CD14-positive monocyte (primary cell): ENCODE results near the gene MAB21L4. TPM values are rescaled to one million over a fixed set of nuclear protein-coding genes. Genes with fewer than 3 reads are reported as not detected.

Experiments used
- DNase-seq, 3 donors: peaks; one replicate each; pipeline ENCODE4 v3.0.0-alpha.2; 2011 to 2022
- H2AFZ ChIP-seq: 2 replicates; pipeline ENCODE4 v1.6.0; 2012; ENCODE audit warnings: mild to moderate bottlenecking, low read depth, low read length, inconsistent platforms; ENCODE audit not compliant: insufficient read depth, poor library complexity, severe bottlenecking
- H3K27ac ChIP-seq, 2 donors: 1 replicate in 1 of 2; 2 replicates in 1 of 2; pipeline ENCODE4 v1.5.1; 2012 to 2013; ENCODE audit warnings: low read length in 2 of 2, control low read depth in 1 of 2, inconsistent platforms in 1 of 2, low read depth in 1 of 2, mild to moderate bottlenecking in 1 of 2
- H3K27me3 ChIP-seq, 2 donors: one replicate each; pipeline versions ENCODE4 v1.6.0 to v1.6.1; 2011 to 2013; ENCODE audit warnings: low read length in 2 of 2; ENCODE audit not compliant: control insufficient read depth in 2 of 2, insufficient read depth in 2 of 2
- H3K36me3 ChIP-seq, 2 donors: replicated peaks in 1 of 2; 1 replicate in 1 of 2; 2 replicates in 1 of 2; pipeline versions ENCODE4 v1.5.1 to v1.6.1; 2012 to 2013; ENCODE audit warnings: low read length in 2 of 2, control low read depth in 1 of 2, inconsistent platforms in 1 of 2, mild to moderate bottlenecking in 1 of 2; ENCODE audit not compliant: insufficient read depth in 2 of 2, control insufficient read depth in 1 of 2
- H3K4me1 ChIP-seq, 2 donors: 1 replicate in 1 of 2; 2 replicates in 1 of 2; pipeline versions ENCODE4 v1.5.1 to v1.6.1; 2012 to 2013; ENCODE audit warnings: low read length in 2 of 2, control low read depth in 1 of 2, inconsistent platforms in 1 of 2, mild to moderate bottlenecking in 1 of 2, moderate library complexity in 1 of 2; ENCODE audit not compliant: insufficient read depth in 2 of 2, control insufficient read depth in 1 of 2
- H3K4me2 ChIP-seq: replicated peaks from 2 replicates; pipeline ENCODE3; 2012; ENCODE audit warnings: low read length, moderate library complexity, mild to moderate bottlenecking; ENCODE audit not compliant: poor library complexity, severe bottlenecking; ENCODE audit errors: extremely low read depth
- H3K4me3 ChIP-seq, 3 experiments: fragments of 200-600 bp in 1 of 3; sonication (generic) in 1 of 3; replicated peaks in 1 of 3; 1 replicate in 2 of 3; 2 replicates in 1 of 3; pipeline ENCODE4 v1.5.1; 2011 to 2013; ENCODE audit warnings: low read length in 3 of 3, mild to moderate bottlenecking in 3 of 3, control low read depth in 2 of 3, low read depth in 2 of 3, inconsistent platforms in 1 of 3, moderate library complexity in 1 of 3
- H3K79me2 ChIP-seq: 2 replicates; pipeline ENCODE4 v1.6.0; 2012; ENCODE audit warnings: mild to moderate bottlenecking, control low read depth, inconsistent platforms, low read length, moderate library complexity; ENCODE audit not compliant: insufficient read depth
- H3K9ac ChIP-seq: 2 replicates; pipeline ENCODE4 v1.6.0; 2017; ENCODE audit warnings: low read length, mild to moderate bottlenecking; ENCODE audit not compliant: insufficient read depth, poor library complexity, severe bottlenecking
- H3K9me3 ChIP-seq, 2 donors: replicated peaks in 1 of 2; 1 replicate in 1 of 2; 2 replicates in 1 of 2; pipeline versions ENCODE4 v1.5.1 to v1.6.1; 2012 to 2013; ENCODE audit warnings: low read length in 2 of 2, control low read depth in 1 of 2; ENCODE audit not compliant: control insufficient read depth in 1 of 2, insufficient read depth in 1 of 2
- H4K20me1 ChIP-seq: 2 replicates; pipeline ENCODE4 v1.6.0; 2012; ENCODE audit warnings: mild to moderate bottlenecking, low read length, control low read depth, moderate library complexity; ENCODE audit not compliant: insufficient read depth
- H3K27ac Mint-ChIP-seq, 7 donors: one replicate each; pipeline ENCODE4 v1.8.0; 2020; ENCODE audit warnings: mild to moderate bottlenecking in 7 of 7, mixed read lengths in 7 of 7, moderate library complexity in 6 of 7, inconsistent platforms in 2 of 7
- H3K27me3 Mint-ChIP-seq, 3 donors: one replicate each; pipeline ENCODE4 v1.8.0; 2021 to 2022; ENCODE audit warnings: low read depth in 3 of 3, mild to moderate bottlenecking in 3 of 3, mixed read lengths in 3 of 3, moderate library complexity in 3 of 3, inconsistent platforms in 1 of 3
- H3K36me3 Mint-ChIP-seq, 2 donors: one replicate each; pipeline ENCODE4 v1.8.0; 2020; ENCODE audit warnings: mixed read lengths in 2 of 2, inconsistent platforms in 1 of 2, mild to moderate bottlenecking in 1 of 2
- H3K4me1 Mint-ChIP-seq: one replicate; pipeline ENCODE4 v1.8.0; 2020; ENCODE audit warnings: mild to moderate bottlenecking, mixed read lengths
- H3K4me3 Mint-ChIP-seq, 2 donors: one replicate each; pipeline ENCODE4 v1.8.0; 2020; ENCODE audit warnings: mild to moderate bottlenecking in 2 of 2, mixed read lengths in 2 of 2, moderate library complexity in 1 of 2
- H3K9me3 Mint-ChIP-seq, 7 donors: one replicate each; pipeline ENCODE4 v1.8.0; 2020 to 2022; ENCODE audit warnings: mixed read lengths in 7 of 7, mild to moderate bottlenecking in 6 of 7, moderate library complexity in 6 of 7, inconsistent platforms in 2 of 7
- WGBS: methylation state at CpG from one replicate; pipeline ENCODE4 v1.1.5; 2013; ENCODE audit warnings: missing lambda C conversion rate; ENCODE audit not compliant: insufficient coverage; 5-methylcytosine and 5-hydroxymethylcytosine counted together
- intact Hi-C, 2 donors: fragments of 100-400 bp; cut with micrococcal nuclease; formaldehyde crosslinking; loops; one replicate each; pipeline versions ENCODE4 v1.15.0 to v1.15.1; 2023
- polyA plus RNA-seq, 3 donors: library from polyadenylated mRNA; depleted of rRNA in 1 of 3; unstranded in 2 of 3; stranded (reverse) in 1 of 3; fragments of 300-500 nt in 2 of 3; fragments of >200 nt in 1 of 3; fragmentation: Illumina TruSeq in 2 of 3; gene quantifications; 1 replicate in 2 of 3; 2 replicates in 1 of 3; pipeline ENCODE4 v1.2.3, GENCODE V29; 2012 to 2021
- TF ChIP-seq, protein P1 (sequence below): fragments of 200-600 bp; IDR thresholded peaks from one replicate; pipeline ENCODE4 v1.8.0; 2022; ENCODE audit warnings: antibody characterized with exemption, mild to moderate bottlenecking

MAB21L4 gene
- polyA plus RNA-seq, 3 donors: not detected

DNA sequence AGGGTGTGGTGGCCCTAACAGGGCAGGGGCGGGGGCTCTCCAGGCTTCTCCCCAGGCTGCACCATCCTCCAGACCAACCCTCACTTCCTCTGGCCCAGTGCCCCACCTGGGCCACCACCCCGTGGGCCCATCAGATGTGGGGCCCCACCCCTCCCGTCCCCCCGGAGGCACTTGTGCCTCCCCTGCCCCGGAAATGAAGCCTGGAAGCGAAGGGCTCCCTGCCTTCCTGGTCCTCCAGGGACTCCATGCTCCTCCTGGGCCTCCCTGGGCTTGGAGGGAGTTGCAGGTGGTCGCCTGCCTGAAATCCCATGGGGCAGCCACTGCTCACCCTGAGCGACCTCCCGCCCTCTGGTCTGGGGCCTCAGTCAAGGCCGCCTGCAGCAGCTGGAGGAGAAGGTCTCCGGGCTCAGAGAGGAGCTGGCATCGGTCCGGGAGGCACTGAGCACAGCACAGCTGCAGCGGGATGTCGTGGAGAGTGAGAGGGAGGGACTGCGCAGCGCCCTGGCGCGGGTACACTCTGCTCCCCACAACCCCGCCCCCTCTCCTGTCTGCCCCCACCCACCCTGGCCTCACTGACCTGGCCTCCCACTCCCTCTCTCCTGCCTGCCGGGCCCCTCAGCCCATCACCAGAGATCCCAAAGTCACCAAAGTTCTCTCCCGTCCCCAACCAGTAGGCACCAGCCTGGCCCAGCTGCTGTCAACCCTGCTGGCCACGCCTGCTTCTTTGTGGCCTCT is 38.2 kb upstream of the MAB21L4 start:
- Mint-ChIP-seq H3K27me3 (peaks cover 3 to 5% (median 5%) of the 10 kb centered on the region in 3 donors), H3K36me3 (no peaks in the 10 kb centered on the region), H3K4me1 (no peaks in the 10 kb centered on the region), H3K4me3 (no peak overlapping the region), H3K9me3 (peaks cover 0 to 11% (median 4%) of the 10 kb centered on the region in 7 donors), H3K27ac (no peak overlapping the region)
- no peak overlapping the region for H3K4me2 ChIP-seq
- WGBS: 87% methylated on average over 14 of the region's 23 CpGs
- no peaks in the 10 kb centered on the region for H3K9me3 ChIP-seq
- no peak overlapping the region for H3K9ac ChIP-seq
- no peaks in the 10 kb centered on the region for H3K27me3 ChIP-seq
- intact Hi-C loops: no loop called here
- no peaks in the 10 kb centered on the region for H4K20me1 ChIP-seq
- no peaks in the 10 kb centered on the region for H3K36me3 ChIP-seq
- TF ChIP-seq, protein P1, sequence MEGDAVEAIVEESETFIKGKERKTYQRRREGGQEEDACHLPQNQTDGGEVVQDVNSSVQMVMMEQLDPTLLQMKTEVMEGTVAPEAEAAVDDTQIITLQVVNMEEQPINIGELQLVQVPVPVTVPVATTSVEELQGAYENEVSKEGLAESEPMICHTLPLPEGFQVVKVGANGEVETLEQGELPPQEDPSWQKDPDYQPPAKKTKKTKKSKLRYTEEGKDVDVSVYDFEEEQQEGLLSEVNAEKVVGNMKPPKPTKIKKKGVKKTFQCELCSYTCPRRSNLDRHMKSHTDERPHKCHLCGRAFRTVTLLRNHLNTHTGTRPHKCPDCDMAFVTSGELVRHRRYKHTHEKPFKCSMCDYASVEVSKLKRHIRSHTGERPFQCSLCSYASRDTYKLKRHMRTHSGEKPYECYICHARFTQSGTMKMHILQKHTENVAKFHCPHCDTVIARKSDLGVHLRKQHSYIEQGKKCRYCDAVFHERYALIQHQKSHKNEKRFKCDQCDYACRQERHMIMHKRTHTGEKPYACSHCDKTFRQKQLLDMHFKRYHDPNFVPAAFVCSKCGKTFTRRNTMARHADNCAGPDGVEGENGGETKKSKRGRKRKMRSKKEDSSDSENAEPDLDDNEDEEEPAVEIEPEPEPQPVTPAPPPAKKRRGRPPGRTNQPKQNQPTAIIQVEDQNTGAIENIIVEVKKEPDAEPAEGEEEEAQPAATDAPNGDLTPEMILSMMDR: no peak
- no peak overlapping the region for H3K4me3 ChIP-seq
- no peak for DNase-seq
- H3K27ac ChIP-seq: no peak overlapping the region
- no peak overlapping the region for H2AFZ ChIP-seq
- no peaks in the 10 kb centered on the region for H3K79me2 ChIP-seq
- no peaks in the 10 kb centered on the region for H3K4me1 ChIP-seq

DNA sequence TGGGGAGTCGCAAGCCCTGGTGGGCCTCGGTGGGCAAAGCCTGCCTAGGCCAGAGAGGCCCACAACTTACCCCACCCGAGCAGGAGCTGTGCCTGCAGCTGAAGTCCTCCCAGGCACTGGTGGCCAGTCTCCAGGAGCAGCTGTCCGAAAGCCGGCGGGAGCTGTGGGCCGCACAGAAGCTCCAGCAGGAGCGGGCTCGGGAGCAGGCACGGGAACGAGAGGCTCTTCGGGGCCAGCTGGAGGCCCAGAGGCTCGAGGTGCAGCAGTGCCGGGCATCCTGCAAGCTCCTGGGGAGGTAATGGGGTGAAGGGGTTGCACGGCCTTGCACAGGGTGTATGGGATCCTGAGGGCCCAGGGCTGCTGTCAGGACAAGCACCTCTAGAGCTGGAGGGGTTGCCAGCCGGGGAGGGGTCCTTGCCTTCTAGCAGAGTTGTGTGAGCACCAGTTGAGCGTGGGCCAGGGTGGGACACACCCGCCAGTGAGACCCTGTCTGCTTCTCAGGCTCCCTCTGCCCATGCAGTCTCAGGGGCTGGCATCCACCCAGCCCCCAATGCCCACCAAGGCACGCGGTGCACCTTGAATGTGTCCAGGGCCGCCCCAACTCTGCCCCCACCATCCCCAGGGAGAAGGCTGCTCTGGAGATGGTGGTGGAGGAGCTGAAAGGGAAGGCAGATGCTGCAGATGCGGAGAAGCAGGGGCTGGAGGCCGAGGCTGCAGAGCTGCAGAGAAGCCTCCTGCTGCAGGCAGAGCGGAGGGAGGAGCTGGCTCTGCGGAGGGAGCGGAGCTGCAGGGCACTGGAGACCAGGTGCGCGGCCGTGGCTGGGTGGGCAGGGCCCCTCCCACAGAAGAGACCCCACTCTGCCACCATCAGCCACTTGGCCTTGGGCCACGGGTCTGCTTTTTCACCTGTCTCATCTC is 37.4 kb upstream of the MAB21L4 start:
- no peaks in the 10 kb centered on the region for H3K36me3 Mint-ChIP-seq
- no peak overlapping the region for H3K27ac Mint-ChIP-seq
- no peak overlapping the region for H3K4me3 Mint-ChIP-seq
- Histone ChIP-seq H3K4me2 (no peak overlapping the region), H3K27ac (no peak overlapping the region), H3K4me1 (no peaks in the 10 kb centered on the region), H3K4me3 (no peak overlapping the region), H3K9me3 (no peaks in the 10 kb centered on the region), H3K9ac (no peak overlapping the region), H2AFZ (no peak overlapping the region), H3K27me3 (no peaks in the 10 kb centered on the region), H3K79me2 (no peaks in the 10 kb centered on the region), H4K20me1 (no peaks in the 10 kb centered on the region), H3K36me3 (no peaks in the 10 kb centered on the region)
- TF ChIP-seq, protein P1: no peak
- DNase-seq: no peak
- 95% methylated on average over 24 of the region's 30 CpGs for WGBS
- H3K27me3 Mint-ChIP-seq: peaks cover 3 to 6% (median 5%) of the 10 kb centered on the region in 3 donors
- no peaks in the 10 kb centered on the region for H3K4me1 Mint-ChIP-seq
- peaks cover 0 to 9% (median 4%) of the 10 kb centered on the region in 7 donors for H3K9me3 Mint-ChIP-seq
- intact Hi-C loops: no loop called here
